ENCODE data around the gene SMARCA2. TPM values are rescaled to one million over a fixed set of nuclear protein-coding genes. Genes with fewer than 3 reads are reported as not detected.
"Not testable (repeated sequence)": the region's sequence is repeated elsewhere in the genome, so short reads cannot be mapped to it uniquely, and the experiment has no call there.

SMARCA2 gene
- total RNA-seq, 2 donors from 2014 or later, result 152 to 174 TPM

DNA sequence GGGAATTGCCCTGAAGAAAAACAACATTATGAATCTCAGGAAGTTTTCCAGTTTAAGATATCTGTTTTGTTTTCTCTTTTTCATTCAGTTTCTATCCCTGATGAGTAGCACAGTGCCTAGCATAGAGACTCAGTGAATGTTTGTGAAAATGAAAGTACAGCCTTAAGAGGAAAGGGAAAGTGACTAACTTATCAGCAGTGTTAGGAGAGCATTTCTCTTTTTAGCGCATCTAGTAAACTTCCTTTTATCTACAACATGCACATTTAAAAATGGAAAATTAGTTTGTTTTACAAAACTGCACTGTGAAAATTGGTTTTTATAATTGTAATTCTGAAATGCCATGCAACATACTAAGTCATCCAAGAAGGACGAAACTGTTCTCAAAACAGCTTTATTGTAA is 110.8 kb downstream of the SMARCA2 start:
- no peak for DNase-seq (ENCODE audit: low spot score)
- intact Hi-C loops (cut with DNase I), result loop anchor here in 1 of 2 donors (10.0 kb wide), 2 partner anchors 111 to 499 kb away; partner anchors contain the start of genes SMARCA2 and VLDLR

GRCh38 chr9:2126331-2126803 is 111.2 kb downstream of the SMARCA2 start:
- intact Hi-C loops (cut with DNase I), result loop anchor here in 1 of 2 donors (10.0 kb wide), 2 partner anchors 112 to 498 kb away; partner anchors contain the start of genes SMARCA2 and VLDLR
- no peak for DNase-seq (ENCODE audit: low spot score)

- DNase-seq (ENCODE audit: low spot score), result no peak
- intact Hi-C loops (cut with DNase I), result loop anchor here in 1 of 2 donors (10.0 kb wide), 2 partner anchors 113 to 497 kb away; partner anchors contain the start of genes SMARCA2 and VLDLR
These were observed 112.3 kb downstream of the SMARCA2 start for GRCh38 chr9:2127486-2127885.

DNA sequence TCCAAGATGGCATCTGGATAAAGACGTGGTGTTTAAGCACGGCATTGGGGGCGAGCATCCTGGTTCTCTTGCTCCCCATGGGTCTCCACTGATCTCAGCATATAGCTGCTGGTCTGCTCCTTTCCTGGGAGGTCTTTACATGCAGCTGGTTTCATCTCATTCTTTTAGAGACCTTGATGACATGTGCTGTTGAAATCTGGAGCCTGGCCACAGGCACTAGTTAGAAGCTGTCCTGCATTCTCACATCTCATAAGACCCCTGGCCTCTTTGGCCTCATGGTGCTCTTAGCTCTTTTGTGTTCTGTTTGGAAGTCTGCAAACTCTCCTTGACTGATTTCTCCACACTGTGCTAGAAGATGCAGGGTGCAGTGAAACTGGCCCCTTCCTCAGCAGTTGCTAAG is 113.0 kb downstream of the SMARCA2 start:
- intact Hi-C loops (cut with DNase I), result loop anchor here in 1 of 2 donors (10.0 kb wide), 2 partner anchors 113 to 497 kb away; partner anchors contain the start of genes SMARCA2 and VLDLR
- no peak for DNase-seq (ENCODE audit: low spot score)

DNA sequence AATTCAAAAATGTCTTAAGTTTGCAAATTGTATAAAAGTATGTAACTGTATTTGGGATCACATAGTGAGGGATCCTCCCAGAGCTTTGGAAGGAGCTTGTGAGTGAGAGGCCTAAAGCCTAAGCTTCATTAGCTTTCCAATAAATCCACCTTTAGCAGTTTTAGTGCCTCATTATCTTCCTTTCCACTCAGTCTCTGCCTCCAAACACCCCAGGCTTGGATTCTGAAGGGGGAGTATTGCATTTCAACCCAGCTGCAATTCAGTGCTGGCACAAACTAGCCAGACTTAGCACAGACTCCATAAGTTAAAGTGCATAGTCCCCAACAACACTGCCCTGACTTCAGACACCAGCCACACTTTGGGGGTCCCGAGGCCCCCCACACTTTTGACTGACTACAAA is 113.5 kb downstream of the SMARCA2 start:
- no peak for DNase-seq (ENCODE audit: low spot score)
- intact Hi-C loops (cut with DNase I), result loop anchor here in 1 of 2 donors (10.0 kb wide), 2 partner anchors 114 to 496 kb away; partner anchors contain the start of genes SMARCA2 and VLDLR

GRCh38 chr9:2130941-2131340 is 115.8 kb downstream of the SMARCA2 start:
- intact Hi-C loops (cut with DNase I), result loop anchor here in 1 of 2 donors (5.0 to 10.0 kb wide), 2 partner anchors 594 to 681 kb away; no protein-coding TSS in a partner anchor
- DNase-seq (ENCODE audit: low spot score), result no peak

- no peak for DNase-seq (ENCODE audit: low spot score)
- intact Hi-C loops (cut with DNase I), result loop anchor here in 1 of 2 donors (5.0 to 10.0 kb wide), 2 partner anchors 592 to 680 kb away; no protein-coding TSS in a partner anchor
These were observed 117.4 kb downstream of the SMARCA2 start for GRCh38 chr9:2132484-2133082.

- intact Hi-C loops (cut with DNase I), result loop anchor here in 1 of 2 donors (5.0 to 10.0 kb wide), 2 partner anchors 590 to 678 kb away; no protein-coding TSS in a partner anchor
These were observed 119.2 kb downstream of the SMARCA2 start for GRCh38 chr9:2134391-2134790.

DNA sequence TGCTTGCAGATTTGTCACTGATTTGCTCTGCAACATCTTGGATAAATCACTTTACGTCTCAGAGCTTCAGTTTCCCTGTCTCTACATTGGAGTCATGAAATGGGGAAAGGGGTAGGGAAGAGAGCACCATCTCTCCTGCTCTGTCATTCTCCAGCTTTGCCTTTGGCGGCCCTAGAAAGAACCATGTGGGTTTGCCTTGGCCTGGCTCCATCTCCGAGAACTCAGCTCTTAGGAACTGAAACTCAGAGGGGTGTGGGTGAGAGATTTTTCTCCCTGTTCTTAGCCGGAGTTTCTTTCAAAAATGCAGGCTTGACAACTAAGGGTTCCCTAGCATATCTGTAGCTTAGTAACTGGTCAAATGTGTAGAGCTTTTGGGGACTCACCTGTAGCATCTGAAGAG is 123.5 kb downstream of the SMARCA2 start:
- intact Hi-C loops (cut with DNase I), result loop anchor here in 1 of 2 donors (10.0 kb wide), 1 partner anchor 586 kb away; no protein-coding TSS in a partner anchor
- DNase-seq (ENCODE audit: low spot score), result no peak

More at GRCh38 chr9:2134391-2134790, 119.2 kb downstream of the SMARCA2 start:
- no peak for DNase-seq (ENCODE audit: low spot score)

GRCh38 chr9:2140600-2141223 is 125.6 kb downstream of the SMARCA2 start:
- intact Hi-C loops (cut with DNase I), result no loop called here
- DNase-seq (ENCODE audit: low spot score), result no peak

DNA sequence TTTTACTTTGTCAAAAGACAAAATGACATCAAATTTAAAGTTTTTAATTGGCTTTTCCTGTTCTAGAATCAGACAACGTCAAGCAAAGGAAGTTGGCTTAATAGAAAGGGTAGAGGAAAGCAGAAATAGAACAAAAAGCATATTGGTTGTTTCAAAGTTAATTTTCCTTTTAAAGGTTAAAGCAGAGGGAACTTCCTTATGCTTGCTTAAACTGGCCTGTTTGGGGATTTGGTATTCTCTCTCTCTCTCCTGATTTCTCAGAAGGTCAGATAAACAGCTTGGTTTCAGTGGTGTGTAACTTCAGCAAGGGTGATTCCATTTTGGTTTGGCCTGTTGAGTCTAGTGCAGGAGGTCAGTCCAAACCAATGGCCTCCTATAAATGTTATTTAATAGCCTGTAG is 127.1 kb downstream of the SMARCA2 start:
- intact Hi-C loops (cut with DNase I), result no loop called here
- DNase-seq (ENCODE audit: low spot score), result no peak

DNA sequence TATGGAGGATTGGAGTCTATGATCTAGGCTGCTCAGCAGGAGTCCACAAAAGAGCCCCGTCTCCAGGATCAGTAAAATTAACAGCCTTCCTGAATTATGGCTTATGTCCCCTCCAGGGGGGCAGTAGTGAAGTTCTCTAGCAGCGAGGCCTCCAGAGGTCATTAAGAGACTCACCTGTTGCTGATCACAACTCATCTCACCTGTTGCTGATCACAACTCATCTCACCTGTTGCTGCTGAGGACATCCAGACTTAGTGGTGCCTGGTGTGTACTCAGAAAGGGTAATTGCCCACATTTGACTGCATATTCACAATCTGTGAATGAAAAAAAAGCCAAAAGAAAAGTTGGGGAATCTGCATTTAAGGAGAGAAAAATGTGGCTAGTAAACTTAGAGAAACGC is 129.5 kb downstream of the SMARCA2 start:
- intact Hi-C loops (cut with DNase I), result no loop called here
- DNase-seq (ENCODE audit: low spot score), result no peak

- intact Hi-C loops (cut with DNase I), result no loop called here
- no peak for DNase-seq (ENCODE audit: low spot score)
These were observed 130.6 kb downstream of the SMARCA2 start for GRCh38 chr9:2145746-2146145.

DNA sequence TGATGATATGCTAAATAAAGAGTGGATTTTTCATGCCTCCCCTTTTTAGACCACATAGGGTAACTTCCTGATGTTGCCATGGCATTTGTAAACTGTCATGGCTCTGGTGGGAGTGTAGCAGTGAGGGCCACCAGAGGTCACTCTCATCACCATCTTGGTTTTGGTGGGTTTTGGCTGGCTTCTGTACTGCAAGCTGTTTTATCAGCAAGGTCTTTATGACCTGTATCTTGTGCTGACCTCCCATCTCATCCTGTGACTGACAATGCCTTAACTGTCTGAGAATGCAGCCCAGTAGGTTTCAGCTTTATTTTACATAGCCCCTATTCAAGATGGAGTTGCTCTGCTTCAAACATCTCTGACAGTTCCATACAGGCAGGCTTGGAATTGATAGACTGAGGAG is 131.6 kb downstream of the SMARCA2 start:
- DNase-seq (ENCODE audit: low spot score); intact Hi-C loops (cut with DNase I): not testable (repeated sequence)

DNA sequence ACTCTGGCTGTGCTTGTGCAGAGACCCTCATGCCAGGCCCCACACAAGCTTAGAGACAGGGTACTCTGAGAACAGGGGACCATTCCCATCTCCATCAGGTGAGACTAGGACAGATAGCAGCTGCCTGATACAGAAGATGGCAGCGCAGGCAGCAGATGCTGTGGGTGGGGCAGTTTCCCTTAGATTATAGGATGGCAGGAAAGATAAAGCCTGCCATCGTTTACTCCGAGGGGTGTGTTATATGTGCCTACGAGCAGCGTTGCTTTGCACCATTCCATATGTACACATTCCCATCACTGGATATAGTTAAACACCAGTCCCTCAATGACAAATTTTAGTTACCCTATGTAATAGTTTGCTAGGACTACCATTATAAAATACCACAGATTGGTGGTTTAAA is 135.2 kb downstream of the SMARCA2 start:
- intact Hi-C loops (cut with DNase I), result no loop called here
- no peak for DNase-seq (ENCODE audit: low spot score)

- no peak for DNase-seq (ENCODE audit: low spot score)
- intact Hi-C loops (cut with DNase I), result no loop called here
These were observed 136.0 kb downstream of the SMARCA2 start for GRCh38 chr9:2151171-2151570.

GRCh38 chr9:2152966-2153629 is 138.0 kb downstream of the SMARCA2 start:
- no peak for DNase-seq (ENCODE audit: low spot score)
- intact Hi-C loops (cut with DNase I), result no loop called here

- intact Hi-C loops (cut with DNase I), result no loop called here
- DNase-seq (ENCODE audit: low spot score), result no peak
These were observed 138.6 kb downstream of the SMARCA2 start for GRCh38 chr9:2153630-2154217.

DNA sequence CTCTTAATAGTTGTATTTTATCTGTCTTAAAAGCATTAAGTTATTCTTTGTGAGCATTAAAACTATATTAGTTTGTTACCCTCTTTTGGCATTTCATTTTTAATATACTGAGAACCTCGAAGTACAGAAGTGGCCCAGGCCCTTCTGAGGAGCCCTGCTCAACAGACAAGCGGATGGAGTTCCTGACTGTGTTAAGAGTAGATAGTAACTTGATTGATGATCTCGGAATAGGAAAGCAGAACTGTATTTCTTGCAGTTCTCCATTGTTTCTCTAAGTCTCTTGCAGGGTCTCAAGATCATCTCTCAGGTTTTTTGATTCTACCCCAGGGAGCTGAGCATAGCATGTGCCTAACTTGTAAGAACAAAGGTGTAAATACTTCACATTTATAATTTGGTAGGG is 139.6 kb downstream of the SMARCA2 start:
- intact Hi-C loops (cut with DNase I), result loop anchor here in 1 of 2 donors (5.0 kb wide), 1 partner anchor 38 kb away; no protein-coding TSS in a partner anchor
- DNase-seq (ENCODE audit: low spot score), result no peak
